Pulmonary artery endothelial cell (primary cell): Measurements from ENCODE around the gene BZW2. TPM values are rescaled to one million over a fixed set of nuclear protein-coding genes. Genes with fewer than 3 reads are reported as not detected.

ENCODE experiments used
- DNase-seq: peaks from one replicate; pipeline ENCODE4 v3.0.0-alpha.2; 2011; ENCODE audit warnings: low read depth, low spot score
- total RNA-seq: library from RNA; depleted of rRNA; stranded (reverse); fragments of >200 nt; gene quantifications from 2 replicates; pipeline ENCODE4 v1.2.3, GENCODE V29; 2014

Gene BZW2
- total RNA-seq, 1 donor from 2014 or later, result 99.1 TPM

DNA sequence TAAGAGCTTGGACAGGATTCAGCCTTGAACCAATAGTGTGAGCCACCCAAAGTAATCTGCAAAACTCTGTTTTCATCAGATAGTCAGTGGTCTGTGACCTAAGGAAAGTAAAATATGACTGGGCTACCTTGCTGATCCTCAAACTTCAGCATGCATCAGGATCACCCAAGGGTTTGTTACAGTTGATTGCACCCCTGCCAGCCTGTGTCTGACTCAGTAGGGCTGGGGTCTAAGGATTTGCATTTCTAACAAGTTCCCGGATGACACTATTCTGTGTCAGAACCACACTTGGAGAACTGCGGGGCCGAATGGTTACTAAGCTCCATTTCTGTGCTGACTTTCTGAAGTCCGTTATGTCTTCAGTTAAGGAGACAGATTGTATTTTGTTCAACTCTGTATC, 66.9 kb downstream of the BZW2 start:
- DNase-seq, result no peak

DNA sequence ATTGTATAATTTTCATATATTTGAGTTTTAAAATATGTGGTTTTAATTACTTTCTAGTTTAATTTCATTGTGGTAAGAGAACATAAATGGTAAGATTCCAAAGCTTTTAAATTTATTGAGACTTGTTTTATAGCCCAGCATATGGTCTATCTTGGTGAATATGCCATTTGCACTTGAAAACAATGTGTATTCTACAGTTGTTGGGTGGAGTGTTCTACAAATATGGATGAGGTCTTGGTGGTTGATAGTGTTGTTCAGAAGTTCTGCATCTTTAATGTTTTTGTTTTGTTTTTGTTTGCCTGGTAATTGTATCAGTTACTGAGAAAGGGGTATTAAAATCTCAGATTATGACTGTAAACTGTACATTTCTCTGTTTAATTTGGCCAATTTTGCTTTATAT, 69.9 kb downstream of the BZW2 start:
- no peak for DNase-seq

DNA sequence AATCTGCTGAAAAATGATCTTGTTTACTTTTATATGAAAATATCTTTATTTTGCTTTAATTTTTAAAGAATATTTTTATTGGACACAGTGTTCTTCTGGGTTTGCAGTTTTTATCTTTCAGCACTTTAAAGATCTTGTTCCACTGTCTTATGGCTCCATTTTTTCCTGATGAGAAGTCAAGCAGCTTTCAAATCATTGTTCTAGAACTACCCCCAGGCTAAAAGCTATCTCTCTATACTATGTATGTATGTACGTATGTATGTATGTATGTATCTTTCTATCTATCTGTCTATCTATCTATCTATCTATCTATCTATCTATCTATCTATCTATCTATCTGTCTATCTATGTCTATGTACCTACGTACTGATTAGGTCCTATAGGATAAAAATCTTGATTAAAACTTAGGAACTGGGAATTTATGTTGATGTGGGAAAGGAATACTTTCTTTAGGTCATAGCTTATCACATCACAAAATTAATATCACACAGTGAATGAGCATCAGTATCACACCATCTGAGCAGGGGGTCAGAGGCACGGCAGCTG, 72.2 kb downstream of the BZW2 start:
- DNase-seq, result no peak

DNA sequence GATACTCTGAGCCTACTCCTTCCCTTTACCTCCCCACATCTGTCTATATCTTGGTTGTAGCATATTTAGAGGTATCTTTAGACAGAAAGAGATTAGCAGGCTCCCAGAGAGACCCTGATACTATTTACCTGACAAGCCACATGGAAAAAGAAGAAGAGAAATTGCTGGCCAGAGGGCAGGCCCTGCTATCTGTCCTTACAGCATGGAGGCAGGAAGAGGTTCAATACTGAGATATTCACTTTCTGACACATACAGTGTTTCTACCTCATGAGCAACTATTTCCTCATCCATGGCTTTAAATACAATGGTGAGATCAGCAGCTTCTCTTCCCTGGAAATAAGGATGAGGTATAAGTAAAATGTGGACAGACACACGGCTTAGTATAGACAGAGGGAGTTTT, 73.7 kb downstream of the BZW2 start:
- DNase-seq, result no peak

DNA sequence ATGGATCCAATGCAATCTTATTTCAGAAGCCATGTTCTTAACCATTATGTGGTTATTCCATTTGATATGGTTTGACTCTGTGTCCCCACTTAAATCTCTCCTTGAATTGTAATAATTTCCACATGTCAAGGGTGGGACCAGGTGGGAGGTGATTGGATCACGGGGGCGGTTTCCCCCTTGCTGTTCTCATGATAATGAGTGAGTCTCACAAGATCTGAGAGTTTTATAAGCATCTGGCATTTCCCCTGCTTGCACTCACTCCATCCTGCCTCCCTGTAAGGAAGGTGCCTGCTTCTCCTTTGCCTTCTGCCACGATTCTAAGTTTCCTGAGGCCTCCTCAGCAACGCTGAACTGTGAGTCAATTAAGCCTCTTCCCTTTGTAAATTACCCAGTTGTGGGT, 75.6 kb downstream of the BZW2 start:
- no peak for DNase-seq

DNA sequence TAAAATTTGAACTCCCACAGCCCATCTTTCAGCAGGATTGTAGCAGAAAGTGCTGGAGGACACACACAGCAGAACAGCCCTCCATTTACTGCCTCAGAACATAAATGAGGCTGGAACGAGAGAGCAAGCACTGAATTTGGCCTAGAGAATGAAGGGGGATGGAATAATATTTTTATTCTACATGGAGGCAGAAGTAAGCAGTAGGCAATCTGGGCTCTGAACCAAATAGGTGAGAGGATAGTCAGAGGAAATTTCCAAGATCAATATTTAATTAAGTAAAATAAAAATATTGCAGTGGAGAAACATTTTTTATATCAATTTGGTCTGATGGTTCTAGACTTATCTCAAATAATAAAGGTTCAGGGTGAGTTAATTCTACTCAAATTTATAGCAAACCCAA, 78.4 kb downstream of the BZW2 start:
- no peak for DNase-seq

DNA sequence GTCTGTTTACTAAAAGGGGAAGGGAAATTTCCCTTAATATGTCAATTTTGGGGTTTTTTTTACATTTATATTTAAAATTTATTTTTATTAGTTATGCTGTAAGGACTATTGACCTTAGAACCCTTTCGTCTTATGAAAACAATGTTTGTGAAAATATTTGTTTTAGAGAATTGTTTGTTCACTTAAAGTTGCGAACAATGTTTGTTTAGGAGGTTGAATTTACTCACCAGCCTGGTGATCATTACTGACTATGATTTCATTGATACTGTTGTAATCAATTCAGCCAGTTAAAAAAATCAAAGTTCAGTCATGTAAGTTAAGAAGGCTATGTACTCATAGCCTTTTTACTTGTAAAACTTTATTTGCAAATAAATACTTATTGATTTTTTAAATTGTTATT, 80.2 kb downstream of the BZW2 start:
- no peak for DNase-seq

DNA sequence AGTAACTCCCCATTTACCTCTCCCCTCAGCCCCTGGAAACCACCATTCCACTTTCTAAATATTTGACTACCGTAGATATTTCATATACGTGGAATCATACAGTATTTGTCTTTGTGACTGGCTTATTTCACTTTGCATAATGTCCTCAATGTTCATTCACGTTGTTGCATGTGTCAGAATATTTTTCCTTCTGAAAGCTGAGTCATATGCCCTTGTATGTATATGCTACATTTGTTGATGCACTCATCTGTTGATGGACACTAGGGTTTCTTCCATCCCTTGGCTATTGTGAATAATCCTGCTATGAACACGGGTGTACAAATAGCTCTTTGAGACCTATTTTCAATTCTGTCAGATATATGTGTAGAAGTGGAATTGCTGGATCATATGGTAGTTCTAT, 81.8 kb downstream of the BZW2 start:
- DNase-seq, result no peak

DNA sequence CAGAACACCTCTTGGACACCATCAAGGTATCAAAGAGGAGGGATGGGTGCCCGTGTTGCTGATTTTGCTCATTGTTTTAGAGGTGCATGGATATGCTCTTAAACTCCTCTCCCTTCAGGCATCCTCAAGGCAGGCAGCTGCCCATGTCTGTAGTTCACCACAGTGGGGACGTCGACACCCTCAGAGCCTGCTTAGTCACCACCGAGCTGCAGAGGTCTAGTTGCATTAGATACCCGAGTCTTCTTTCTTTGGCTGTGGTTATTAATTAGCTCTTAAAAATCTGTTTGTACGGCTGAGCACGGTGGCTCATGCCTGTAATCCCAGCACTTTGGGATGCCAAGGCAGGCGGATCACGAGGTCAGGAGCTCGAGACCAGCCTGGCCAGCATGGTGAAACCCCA, 82.8 kb downstream of the BZW2 start:
- DNase-seq, result no peak

DNA sequence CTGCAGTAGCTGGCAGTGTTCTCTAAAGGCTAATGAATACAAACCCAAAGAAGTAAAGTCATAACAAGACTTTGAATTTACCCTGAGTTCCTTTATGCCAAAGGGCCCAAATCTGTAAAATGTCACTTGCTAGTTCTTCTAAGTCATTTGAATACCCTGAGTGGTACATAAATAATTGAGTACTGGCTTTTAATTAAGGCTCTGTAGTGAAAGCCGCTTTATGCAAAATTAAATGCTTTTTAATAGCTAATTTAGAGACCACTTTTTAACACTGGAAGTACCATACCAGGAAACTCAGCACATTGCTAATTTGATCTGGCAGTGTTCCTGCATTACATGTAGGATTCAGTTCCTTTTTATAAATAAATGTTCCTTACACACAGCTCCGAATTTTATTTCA, 83.6 kb downstream of the BZW2 start:
- no peak for DNase-seq

DNA sequence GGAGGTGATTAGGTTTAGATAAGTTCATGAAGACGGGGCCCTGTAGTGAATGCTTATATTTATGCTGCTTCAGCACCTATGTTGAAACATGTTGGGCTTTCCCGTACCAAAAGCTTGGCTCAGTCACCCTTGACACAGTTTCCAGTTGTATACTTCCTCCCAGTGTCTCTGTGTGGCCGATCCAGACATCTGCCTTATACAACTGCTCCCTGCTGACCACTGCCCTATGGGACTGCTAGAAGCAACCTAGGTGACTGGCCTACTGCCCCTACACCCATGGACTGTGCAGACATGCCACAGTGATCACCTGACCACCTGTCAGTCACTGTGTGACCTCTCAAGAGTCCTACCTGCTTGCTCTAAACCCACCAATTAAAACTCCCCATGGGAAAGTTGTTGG, 85.0 kb downstream of the BZW2 start:
- DNase-seq, result no peak

DNA sequence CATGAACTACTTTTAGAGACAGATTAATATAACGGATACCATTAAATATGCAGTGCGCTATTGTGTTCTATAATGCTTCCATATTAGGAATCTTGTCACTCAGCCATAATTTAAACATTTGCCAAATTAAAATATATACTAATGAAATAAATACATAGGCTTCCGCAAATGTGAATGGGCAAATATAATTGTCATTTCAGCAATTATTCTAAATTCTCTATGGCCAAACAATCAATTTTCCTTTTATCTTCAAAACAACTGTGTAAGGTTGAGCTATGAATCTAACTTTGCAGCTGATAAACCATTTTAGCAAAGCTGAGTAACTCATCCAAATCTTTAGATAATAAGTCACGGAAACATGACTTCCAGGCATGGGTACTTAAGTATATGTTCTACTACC, 86.8 kb downstream of the BZW2 start:
- DNase-seq, result no peak

DNA sequence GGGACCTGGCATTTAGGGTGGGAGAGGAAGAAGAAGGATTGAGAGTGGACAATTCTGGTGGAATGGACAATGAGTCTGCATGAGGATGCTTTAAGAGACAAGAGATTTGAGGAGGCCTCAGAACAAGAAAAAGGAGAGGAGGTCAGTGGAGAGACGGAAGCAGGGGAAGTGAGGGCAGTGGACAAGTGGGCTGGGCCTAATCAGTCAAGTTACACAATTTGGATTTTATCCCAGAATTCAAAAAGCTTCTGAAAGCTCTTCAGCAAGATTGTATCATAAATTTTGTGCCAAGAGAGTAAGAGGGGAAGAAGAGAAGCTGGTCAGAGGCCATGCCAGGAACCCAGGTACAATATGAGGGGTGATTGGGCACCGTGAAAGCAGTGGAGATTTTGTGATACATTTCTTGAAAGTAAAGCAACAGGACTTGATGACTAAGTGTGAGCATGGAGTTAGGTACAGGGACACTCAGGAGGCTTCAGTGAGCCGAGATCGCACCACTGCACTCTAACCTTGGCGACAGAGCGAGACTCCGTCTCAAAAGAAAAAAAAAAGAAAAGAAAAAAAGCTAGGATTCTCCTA, 88.3 kb downstream of the BZW2 start:
- no peak for DNase-seq

DNA sequence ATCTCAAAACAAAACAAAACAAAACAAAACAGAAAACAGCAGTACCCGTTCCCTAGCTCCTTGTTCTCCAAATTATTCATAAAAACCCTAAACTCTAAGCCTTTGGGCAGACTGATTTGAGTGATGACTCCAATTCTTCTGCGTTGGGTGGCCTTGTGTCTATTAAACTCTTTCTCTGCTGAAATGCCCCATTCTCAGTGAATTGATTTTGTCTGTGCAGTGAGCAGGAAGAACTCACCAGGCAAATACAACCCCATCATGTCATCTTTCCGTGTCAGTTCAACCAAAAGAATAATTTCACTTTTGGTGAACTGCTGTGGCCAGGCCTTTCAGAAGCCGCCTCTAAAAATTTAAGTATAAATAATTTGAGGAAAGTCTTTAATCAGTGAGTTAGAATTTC, 89.0 kb downstream of the BZW2 start:
- DNase-seq, result no peak

DNA sequence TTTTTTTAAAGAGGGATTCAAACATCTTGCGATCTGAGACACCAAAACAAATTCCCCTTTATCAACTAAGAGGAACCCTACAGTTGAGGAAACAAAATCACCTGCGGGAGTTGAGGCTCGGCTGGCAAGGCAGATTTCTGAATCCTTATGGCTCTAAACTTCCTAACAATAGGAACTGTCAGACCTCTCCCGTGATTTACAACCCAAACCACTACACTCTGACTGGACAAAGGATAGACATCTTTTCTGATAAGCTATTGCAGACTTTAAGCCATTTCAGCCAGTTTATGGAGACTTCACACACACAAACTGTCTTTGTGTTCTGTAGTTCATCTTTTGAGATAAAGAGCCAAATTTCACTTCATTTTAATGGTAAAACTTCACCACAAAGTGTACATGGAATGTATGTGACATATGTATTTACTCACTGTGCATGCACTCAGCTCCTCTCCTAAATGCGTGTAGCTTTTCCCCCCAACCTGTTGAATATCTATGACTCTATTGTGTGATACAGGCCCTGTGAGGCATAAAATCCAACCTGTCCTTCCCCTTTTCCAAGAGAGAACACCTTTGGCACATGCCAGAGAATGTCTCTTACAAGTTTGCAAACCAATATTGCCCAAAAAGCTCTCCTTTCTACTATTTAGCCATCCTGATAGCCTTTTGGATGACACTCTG, 92.2 kb downstream of the BZW2 start:
- no peak for DNase-seq

DNA sequence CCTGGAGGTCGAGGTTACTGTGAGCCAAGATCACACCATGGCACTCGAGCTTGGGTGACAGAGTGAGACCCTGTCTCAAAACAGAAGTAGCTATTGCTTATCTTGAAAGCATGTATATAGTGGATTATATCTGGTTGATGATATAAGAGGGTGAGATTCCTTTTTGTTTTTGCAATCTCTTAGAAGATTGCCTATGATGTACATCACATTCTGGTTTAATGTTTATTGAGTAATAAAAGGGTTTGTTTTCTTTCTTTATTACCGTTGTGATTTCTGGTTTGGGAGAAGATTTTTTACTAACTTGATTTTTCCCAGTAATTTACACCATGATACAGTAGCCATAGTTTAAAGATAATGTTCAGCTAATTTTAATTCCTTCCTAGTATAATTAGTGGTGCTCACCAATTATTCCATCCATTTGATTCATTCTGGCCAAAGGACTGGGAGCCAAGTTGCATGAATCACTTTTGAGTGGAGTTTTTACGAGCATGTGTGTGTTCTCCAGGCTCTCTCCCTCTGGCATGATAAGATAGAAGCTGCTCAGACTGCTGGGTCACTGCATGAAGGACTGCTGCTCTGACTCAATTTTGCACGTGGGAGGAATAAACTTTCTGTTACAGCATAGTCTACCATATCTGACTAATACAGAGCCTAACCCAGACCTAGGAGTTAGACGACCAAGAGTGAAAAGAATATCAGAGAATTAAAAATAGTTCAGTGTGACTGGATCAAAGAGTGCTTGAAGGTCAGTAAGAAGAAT, 94.1 kb downstream of the BZW2 start:
- DNase-seq, result peak; percentile 60

DNA sequence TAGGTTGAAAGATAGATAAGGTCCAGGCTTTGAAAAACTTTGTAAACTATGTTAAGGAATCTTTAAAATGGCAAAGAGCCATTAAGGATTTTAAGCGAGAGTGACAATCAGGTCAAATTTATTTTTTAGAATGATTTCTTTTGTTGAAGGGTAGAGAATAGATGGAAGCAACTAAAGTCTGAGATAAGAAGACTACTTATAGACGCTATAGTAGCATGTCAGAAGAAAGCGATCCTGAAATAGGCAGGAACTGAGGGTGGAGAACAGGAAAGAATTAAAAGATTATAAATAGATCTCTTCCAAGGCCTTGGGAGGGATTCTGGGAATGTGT, 94.6 kb downstream of the BZW2 start:
- DNase-seq, result no peak

DNA sequence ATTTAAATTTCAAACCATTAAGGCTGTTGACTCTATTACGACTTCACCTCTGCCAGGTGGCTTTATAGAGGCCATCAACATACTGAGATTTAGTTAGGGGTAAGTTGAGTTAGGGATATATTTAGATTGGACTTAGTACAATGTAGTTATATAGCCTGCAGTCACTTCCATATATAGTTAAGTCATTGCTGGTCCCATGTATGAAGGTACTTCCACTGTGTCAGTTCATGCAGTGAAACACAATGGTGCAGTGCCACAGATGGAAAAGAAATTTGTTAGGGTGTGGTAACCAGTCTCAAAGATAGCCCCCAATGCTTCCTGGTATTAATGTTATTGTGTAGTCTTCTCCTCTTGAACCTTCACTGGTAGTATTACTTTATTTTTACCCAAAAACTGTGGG, 95.0 kb downstream of the BZW2 start:
- no peak for DNase-seq

DNA sequence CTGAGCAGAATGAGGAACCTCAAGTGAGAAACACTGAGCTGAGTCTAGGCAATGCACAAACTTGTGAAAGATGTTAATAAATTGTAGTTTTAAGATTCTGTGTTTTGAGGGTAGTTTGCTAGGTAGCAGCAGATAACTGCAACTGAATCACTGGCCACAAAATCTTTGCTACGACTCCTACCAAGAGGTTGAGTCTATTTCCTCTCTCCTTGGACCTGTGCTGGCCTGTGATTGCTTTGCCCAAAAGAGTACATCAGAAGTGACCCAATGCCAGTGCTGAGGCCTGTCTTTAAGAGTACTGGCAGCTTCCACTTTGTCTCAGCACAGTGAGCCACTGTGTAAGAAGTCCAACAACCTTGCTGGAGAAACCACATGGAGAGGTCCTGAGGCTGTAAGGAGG, 95.7 kb downstream of the BZW2 start:
- DNase-seq, result no peak

DNA sequence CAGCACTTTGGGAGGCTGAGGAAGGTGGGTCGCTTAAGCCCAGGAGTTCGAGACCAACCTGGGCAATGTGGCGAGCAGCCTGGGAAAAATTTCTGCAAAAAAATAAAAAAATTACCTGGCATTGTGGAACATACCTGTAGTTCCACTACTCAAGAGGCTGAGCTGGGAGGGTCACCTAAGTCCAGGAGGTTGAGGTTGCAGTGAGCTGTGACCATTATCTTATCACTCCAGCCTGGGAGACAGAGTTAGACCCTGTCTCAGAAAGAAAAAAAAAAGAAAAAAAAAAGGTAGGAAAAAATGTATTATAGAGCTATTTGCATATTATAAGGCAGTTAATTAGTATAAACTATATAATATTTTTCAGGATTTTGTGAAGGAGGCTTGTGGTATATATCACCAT, 96.6 kb downstream of the BZW2 start:
- DNase-seq, result no peak

DNA sequence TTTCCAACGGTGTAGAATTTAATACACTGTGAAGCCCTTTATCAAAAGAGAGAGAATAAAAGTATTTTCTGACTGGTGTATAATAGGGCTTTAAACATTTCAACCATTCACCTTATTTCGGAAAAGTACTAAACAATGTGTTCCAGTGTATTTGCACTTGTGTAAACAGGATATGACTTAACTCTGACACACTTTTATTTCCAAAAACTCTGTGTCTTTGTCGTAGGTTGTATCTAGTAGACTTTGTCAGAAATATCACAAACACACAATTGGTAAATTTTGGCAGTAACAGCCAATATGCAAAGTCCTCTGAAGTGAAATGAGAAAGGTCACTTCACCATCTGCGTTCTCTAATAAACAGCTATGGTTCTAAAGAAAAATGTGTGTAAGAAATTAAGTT, 97.3 kb downstream of the BZW2 start:
- DNase-seq, result peak; percentile 46

DNA sequence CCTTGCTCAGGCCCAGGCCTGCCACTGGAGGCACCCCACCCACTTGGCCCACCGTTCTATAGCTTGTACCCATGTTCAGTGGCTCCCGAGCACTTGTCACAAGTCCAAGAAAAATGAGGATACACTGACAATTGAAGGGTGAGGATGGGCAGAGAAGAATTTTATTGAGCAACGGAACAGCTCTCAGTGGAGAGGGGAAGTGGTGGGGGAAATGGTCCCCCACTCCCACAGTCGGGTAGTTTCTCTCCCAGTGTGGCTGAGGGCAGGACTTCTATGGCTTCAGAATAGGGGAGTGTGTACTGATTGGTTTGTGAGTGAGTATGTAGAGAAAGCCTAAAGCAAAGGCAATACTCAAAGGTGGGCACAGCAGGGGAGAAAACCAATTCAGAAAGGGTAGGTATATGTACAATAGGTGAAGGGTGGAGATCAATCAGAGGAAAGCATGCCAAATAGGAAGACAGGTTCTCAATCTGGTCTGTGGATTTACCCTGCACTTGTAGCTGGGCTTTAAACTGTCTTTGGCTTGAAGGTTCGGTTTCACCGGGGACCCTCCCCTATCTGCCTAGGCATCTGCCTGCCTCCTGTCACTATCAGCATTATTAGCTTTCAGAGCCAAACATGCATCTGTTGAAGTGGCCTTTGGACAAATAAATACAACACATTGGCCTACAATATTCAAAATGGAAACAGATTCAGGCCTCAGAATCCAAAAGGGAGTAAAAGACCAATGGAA, 98.7 kb downstream of the BZW2 start:
- DNase-seq, result no peak
